Esophagus mucosa (tissue), 1 donor: ENCODE measurements around the gene CKAP5. TPM values are rescaled to one million over a fixed set of nuclear protein-coding genes. Genes with fewer than 3 reads are reported as not detected.
"Not testable (repeated sequence)": the region's sequence is repeated elsewhere in the genome, so short reads cannot be mapped to it uniquely, and the experiment has no call there.

Experiments
- ATAC-seq: fragments of 200-7000 bp; cut with Tn5 transposase; one replicate; pipeline ENCODE4 v1.9.1; 2020
- total RNA-seq: library from RNA; stranded (reverse); gene quantifications from one replicate; pipeline ENCODE4 v1.2.4, GENCODE V29; 2023
- donor health status: DM: yes; HTN: yes; CAD: no.

CKAP5 gene
- total RNA-seq, 1 donor from 2014 or later, result 48.7 TPM

DNA sequence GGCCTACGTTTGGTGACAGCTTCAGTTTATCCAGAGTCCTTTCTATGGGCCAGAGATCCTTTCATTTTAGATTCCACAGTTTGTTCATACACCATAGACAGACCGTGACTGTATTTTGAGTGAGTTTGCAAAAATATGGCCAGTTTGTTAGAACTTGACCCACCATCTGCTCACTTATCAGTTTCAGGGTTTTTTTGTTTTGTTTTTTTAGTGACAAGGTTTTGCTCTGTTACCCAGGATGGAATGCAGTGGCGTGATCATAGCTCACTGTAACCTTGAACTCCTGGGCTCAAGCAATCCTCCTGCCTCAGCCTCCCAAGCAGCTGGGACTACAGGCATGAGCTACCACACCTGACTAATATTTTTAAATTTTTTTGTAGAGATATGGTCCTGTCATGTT, 9.1 kb upstream of the CKAP5 start:
- no peak for ATAC-seq

DNA sequence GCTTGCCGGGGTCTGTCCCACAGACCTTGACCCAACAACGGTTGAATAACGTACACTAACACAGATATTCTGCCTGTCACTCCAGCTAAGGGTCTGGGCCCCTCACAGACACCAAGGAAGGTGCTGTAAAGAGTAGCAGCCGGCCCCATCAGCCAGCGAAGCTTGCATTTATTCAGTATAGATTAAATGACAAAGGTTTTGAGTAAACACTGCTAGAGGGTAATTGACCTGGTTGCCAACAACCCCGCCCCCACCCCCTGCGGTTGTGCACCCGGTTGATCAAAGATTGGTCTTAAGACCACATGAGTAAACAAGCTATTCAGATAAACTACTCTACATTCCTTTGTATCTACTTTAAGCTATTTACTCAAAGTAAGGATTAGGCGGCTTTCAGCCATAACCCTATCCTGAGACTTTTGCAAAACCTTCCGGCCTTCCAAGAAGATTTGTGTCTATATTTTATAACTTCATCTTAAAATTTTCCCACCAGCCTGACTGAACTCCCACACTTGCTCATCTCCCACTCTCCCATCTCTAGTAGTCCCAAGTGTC, 4.8 kb upstream of the CKAP5 start:
- ATAC-seq, result no peak

DNA sequence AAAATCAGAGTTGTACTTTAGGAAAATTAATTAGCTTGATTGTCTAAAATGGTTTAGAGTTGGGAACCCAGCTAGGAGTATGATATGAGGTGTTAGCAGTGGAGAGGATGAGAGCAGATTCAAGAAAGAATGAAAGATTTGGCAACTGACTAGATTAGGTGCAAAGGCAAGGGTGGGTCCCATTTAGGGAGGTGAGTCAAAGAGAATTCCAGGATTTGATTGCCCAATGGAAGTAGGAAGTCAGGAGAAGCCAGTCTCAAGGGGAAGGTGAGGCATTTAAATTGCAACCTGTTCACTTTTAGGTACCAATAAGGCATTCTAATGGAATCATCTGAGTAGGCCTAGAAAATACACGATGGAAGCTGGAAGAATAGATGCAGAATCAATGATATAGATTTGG, 3.6 kb upstream of the CKAP5 start:
- no peak for ATAC-seq

DNA sequence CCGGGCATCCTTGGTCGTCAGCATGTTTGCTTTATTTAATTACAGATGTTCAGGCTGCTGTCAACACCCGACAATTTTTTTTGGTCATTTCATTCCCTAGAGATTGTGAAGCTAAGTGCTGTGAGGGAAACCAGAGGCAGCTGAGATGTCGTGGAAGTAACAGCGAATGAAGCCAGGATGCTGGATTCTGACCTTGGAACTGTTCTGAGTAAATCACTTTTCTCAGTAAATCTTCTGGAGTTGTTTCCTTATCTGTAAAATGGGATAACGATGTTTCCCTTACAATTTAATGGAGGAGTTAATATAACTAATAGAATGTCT, 390 bp upstream of the CKAP5 start:
- no peak for ATAC-seq

DNA sequence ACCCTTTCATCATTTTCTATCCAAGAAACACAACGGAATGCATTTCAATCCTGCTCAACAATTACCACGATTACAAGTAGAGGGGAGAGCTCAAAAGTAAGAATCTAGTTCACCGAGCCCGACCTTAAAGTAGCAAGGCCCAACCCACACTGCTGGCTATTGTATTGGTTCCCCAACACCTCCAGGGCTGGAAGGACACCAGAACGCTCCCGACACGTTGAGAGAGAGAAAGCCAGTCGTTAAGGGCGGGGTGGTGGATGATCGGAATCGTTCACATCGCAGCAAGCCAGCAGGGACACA, 690 bp downstream of the CKAP5 start:
- peak; percentile 51 for ATAC-seq

GRCh38 chr11:46840116-46840515, 6.0 kb downstream of the CKAP5 start:
- ATAC-seq, result no peak

- no peak for ATAC-seq
These were observed 7.6 kb downstream of the CKAP5 start for GRCh38 chr11:46838501-46838900.

- no peak for ATAC-seq
These were observed 8.2 kb downstream of the CKAP5 start for GRCh38 chr11:46837860-46838259.

DNA sequence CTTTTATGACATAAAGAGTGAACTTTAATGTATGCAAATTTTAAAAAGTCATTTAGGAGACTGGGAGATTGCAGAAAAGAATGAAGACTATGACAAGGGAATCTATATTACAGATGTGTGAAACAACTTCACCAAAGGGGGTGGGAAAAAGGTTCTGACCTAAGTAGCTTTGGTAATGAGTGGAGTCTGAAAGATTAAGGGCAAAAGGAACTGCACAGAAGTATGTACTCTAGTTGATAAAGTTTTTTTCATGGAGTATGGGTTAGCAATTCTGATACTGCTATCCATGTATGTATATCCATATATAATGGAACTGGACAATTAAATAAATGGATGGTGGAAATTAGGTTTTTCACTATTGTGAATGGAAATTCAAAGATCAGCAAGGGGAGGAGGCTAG, 9.2 kb downstream of the CKAP5 start:
- ATAC-seq, result no peak

- no peak for ATAC-seq
These were observed 9.6 kb downstream of the CKAP5 start for GRCh38 chr11:46836431-46836830.

GRCh38 chr11:46835897-46836296, 10.2 kb downstream of the CKAP5 start:
- no peak for ATAC-seq

DNA sequence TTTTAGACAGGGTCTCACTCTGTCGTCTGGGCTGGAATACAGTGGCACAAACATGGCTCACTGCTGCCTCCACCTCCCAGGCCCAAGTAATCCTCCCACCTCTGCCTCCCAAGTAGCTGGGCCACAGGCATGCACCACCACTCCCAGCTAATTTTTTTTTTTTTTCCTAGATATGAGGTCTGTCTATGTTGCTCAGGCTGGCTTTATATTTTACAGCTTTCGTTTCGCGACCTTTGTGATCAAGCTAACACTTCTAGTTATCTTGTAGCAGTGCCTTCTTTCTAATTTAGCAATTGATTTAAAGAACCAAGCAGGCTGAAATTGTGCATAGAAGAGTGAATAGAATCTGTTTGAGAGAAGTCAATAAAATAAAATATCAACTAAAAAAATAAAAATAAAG, 11.3 kb downstream of the CKAP5 start:
- ATAC-seq, result no peak

GRCh38 chr11:46832511-46833214, 13.4 kb downstream of the CKAP5 start:
- peak; percentile 73 for ATAC-seq

- no peak for ATAC-seq
These were observed 18.1 kb downstream of the CKAP5 start for GRCh38 chr11:46827995-46828394.

GRCh38 chr11:46826310-46827044, 19.6 kb downstream of the CKAP5 start:
- peak; percentile 95 for ATAC-seq

- peak; percentile 48 for ATAC-seq
These were observed 37.2 kb downstream of the CKAP5 start for GRCh38 chr11:46808799-46809431.

DNA sequence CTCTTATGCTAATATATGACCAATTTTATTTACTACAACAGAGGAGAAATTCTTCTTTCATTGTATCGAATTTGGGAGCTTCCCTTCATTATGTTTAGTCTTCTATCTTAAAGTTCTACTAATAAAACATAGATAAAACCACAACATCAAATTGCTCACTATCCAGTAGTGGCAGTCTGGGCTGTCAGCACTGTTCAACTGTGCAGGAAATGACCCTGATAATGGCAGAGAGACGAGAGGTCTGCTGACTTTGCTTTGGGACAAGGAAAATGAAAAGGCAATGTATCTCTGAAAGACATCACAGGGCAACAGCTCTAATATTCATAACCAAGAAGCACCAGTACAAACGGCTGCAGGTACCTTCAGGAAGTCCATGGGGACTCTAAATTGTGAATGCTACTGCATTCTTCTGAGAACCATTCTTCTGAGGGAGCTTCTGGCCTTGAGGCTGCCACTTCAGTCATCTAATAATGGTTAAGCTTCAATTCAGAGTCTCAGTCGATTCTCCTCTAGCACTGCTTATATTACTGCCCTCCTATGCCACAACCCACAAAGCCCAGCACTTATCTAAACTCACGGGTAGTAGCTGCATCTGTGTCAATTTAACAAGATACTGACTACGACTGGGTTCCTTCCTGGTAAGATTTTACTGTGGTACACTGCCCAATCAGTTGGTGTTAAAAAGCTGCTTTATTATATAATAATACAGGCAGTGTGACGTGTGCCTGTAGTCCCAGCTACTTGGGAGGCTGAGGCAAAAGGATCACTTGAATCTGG, 44.2 kb downstream of the CKAP5 start:
- no peak for ATAC-seq

DNA sequence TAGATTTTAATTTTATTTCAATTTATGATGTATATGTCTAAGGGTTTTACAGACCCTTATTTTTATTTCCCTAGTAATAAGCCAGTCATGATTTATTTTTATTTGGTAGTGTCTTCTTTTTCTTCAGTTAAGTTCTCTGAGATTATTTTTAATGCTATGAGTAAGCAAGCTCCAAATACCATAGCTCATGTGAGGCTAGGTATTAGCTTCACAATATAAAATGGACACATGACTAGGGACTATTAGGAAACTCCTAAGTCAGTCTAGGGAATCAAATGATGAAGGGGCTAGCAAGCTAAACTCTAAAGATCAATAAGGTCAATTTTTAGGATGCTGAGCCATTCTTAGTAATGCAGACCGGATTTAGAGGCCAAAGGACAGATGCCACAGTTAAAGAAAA, 45.9 kb downstream of the CKAP5 start:
- no peak for ATAC-seq

DNA sequence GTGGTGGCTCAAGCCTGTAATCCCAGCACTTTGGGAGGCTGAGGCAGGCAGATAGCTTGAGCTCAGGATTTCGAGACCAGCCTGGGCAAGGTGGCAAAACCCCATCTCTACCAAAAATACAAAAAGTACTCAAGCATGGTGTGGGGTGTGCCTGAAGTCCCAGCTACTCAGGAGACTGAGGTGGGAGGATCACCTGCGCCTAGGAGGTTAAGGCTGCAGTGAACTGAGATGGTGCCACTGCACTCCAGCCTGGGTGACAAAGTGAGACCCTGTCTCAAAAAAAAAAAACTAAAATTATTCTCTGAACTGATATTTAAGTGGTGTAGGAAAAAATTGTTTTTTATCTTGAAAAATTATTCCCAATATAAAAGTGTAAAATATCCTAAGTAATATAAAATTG, 46.4 kb downstream of the CKAP5 start:
- ATAC-seq, result not testable (repeated sequence)

GRCh38 chr11:46778416-46778815, 67.7 kb downstream of the CKAP5 start:
- no peak for ATAC-seq

- ATAC-seq, result no peak
These were observed 69.2 kb downstream of the CKAP5 start for GRCh38 chr11:46776878-46777277.

DNA sequence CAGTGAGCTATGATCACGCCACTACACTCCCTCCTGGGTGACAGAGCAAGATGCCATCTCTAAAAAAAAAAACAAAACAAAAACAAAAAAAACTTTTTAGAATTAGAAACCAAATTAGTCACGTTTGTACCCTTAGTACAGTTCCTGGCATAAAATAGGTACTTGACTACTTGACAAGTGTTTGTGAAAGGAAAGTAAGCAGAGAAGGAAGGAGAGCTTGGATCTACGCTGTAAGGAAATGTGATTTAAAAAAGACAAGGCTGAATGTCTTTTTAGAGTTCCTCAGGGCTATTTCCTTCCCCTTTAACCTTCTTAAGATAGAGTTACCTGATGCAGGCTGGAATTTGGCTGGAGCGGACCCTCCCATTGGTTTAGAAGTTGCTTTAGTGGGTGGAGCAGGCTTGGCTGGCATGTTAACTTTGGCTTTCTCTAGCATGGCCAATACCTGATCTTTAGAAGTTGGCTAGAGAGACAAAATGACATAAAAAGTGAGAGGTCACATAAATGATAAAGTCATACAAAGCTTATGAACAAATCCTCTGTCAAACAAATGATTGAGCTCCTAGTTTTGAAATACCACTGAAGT, 76.4 kb downstream of the CKAP5 start:
- no peak for ATAC-seq

GRCh38 chr11:46766656-46767055, 79.4 kb downstream of the CKAP5 start:
- no peak for ATAC-seq
